GM12891 (cell line): ENCODE data around the gene C4orf46.

Experiments used
- PAX5 ChIP-seq: IDR thresholded peaks from 2 replicates; pipeline ENCODE4 v1.6.1; 2011; ENCODE audit warnings: low read length, moderate library complexity, mild to moderate bottlenecking; ENCODE audit not compliant: insufficient read depth, severe bottlenecking
- POLR2A ChIP-seq: IDR thresholded peaks from 2 replicates; pipeline ENCODE4 v1.6.1; 2011; ENCODE audit warnings: low read depth, low read length, control low read depth
- POLR2AphosphoS5 ChIP-seq: IDR thresholded peaks from 2 replicates; pipeline ENCODE4 v1.6.1; 2011; ENCODE audit warnings: low read depth, low read length, control low read depth
- POU2F2 ChIP-seq: IDR thresholded peaks from 2 replicates; pipeline ENCODE4 v1.6.1; 2011; ENCODE audit warnings: low read depth, mild to moderate bottlenecking, control low read depth, low read length, moderate library complexity
- SPI1 ChIP-seq: IDR thresholded peaks from 2 replicates; pipeline ENCODE4 v1.6.1; 2011; ENCODE audit warnings: low read depth, low read length, control low read depth
- TAF1 ChIP-seq: IDR thresholded peaks from 2 replicates; pipeline ENCODE4 v1.6.1; 2011; ENCODE audit warnings: low read depth, low read length, control low read depth

GRCh38 chr4:158667651-158668198 is 4.0 kb downstream of the C4orf46 start:
- TF ChIP-seq POLR2AphosphoS5 = no peak
- TF ChIP-seq POLR2A = no peak
- no peak for TF ChIP-seq TAF1
- TF ChIP-seq SPI1 = no peak
- TF ChIP-seq PAX5 = no peak
- TF ChIP-seq POU2F2 = no peak
